Suprapubic skin (tissue), 4 donors: ENCODE measurements around the gene WASF1. TPM values are rescaled to one million over a fixed set of nuclear protein-coding genes. Genes with fewer than 3 reads are reported as not detected.
A peak's percentile ranks its signal among the peaks of the same experiment; 100 is the strongest.

ENCODE experiments used
- DNase-seq, 2 donors: peaks; one replicate each; pipeline ENCODE4 v3.0.0-alpha.2; 2019; ENCODE audit warnings: low spot score in 2 of 2
- H3K27ac ChIP-seq: fragments of 200-600 bp; sonication (generic); one replicate; pipeline ENCODE4 v1.5.1; 2019
- H3K27me3 ChIP-seq: fragments of 200-600 bp; sonication (generic); one replicate; pipeline ENCODE4 v1.5.1; 2019
- H3K36me3 ChIP-seq: fragments of 200-600 bp; sonication (generic); one replicate; pipeline ENCODE4 v1.5.1; 2019
- H3K4me1 ChIP-seq: fragments of 200-600 bp; sonication (generic); one replicate; pipeline ENCODE4 v1.5.1; 2019
- H3K4me3 ChIP-seq: fragments of 200-600 bp; sonication (generic); one replicate; pipeline ENCODE4 v1.5.1; 2019; ENCODE audit warnings: mild to moderate bottlenecking
- H3K9me3 ChIP-seq: fragments of 200-600 bp; sonication (generic); one replicate; pipeline ENCODE4 v1.5.1; 2019
- CTCF ChIP-seq, 2 donors: fragments of 200-600 bp in 1 of 2; fragments of 450-650 bp in 1 of 2; sonication (generic) in 1 of 2; IDR thresholded peaks; one replicate each; pipeline ENCODE4 v1.5.1; 2016 to 2019; ENCODE audit warnings: antibody characterized with exemption in 2 of 2, mild to moderate bottlenecking in 1 of 2, moderate library complexity in 1 of 2
- EP300 ChIP-seq: sonication (generic); formaldehyde crosslinking; IDR thresholded peaks from one replicate; pipeline ENCODE4 v1.6.1; 2017; ENCODE audit warnings: antibody characterized with exemption
- POLR2A ChIP-seq, 2 donors: fragments of 450-650 bp; IDR thresholded peaks; one replicate each; pipeline ENCODE4 v1.6.1; 2017; ENCODE audit warnings: antibody characterized with exemption in 2 of 2, mild to moderate bottlenecking in 2 of 2, moderate library complexity in 2 of 2
- POLR2AphosphoS5 ChIP-seq, 3 donors: sonication (generic); formaldehyde crosslinking; IDR thresholded peaks; one replicate each; pipeline ENCODE4 v1.6.1; 2017; ENCODE audit warnings: antibody characterized with exemption in 3 of 3
- WGBS: methylation state at CpG from one replicate; pipeline ENCODE4 v1.1.5; 2018; 5-methylcytosine and 5-hydroxymethylcytosine counted together
- total RNA-seq, 4 donors: library from RNA; depleted of rRNA; stranded (reverse); fragments of >200 nt; gene quantifications; one replicate each; pipeline ENCODE4 v1.1.0, GENCODE V29; 2016

The WASF1 gene
- total RNA-seq, 4 donors from 2014 or later: 5.9 to 10.9 (median 6.2) TPM

GRCh38 chr6:110185879-110186278, 6.4 kb upstream of the WASF1 start:
- 85% methylated on average over 3 of the region's 3 CpGs for WGBS

GRCh38 chr6:110183292-110183885, 3.9 kb upstream of the WASF1 start:
- no peak overlapping the region for H3K4me3 ChIP-seq
- peaks cover 45% of the 10 kb centered on the region for H3K4me1 ChIP-seq
- no peak overlapping the region for H3K27ac ChIP-seq
- DNase-seq: no peak
- no peaks in the 10 kb centered on the region for H3K27me3 ChIP-seq
- H3K9me3 ChIP-seq: no peaks in the 10 kb centered on the region
- no peak for TF ChIP-seq CTCF (IDR thresholded peaks at IDR 0.05)
- no peak for TF ChIP-seq EP300
- no peak for TF ChIP-seq POLR2A (IDR thresholded peaks at IDR 0.05)
- no peak for TF ChIP-seq POLR2AphosphoS5 (IDR thresholded peaks at IDR 0.05)
- H3K36me3 ChIP-seq: no peaks in the 10 kb centered on the region
- WGBS: 55% methylated on average over 5 of the region's 5 CpGs

More at GRCh38 chr6:110185879-110186278, 6.4 kb upstream of the WASF1 start:
- Histone ChIP-seq H3K4me1 (peaks cover 34% of the 10 kb centered on the region), H3K27me3 (no peaks in the 10 kb centered on the region), H3K4me3 (no peak overlapping the region), H3K27ac (no peak overlapping the region), H3K36me3 (no peaks in the 10 kb centered on the region), H3K9me3 (no peaks in the 10 kb centered on the region)
- DNase-seq: no peak
- TF ChIP-seq POLR2AphosphoS5 (IDR thresholded peaks at IDR 0.05) (no peak), CTCF (IDR thresholded peaks at IDR 0.05) (no peak), EP300 (no peak), POLR2A (IDR thresholded peaks at IDR 0.05) (no peak)

GRCh38 chr6:110181131-110182030, 1.9 kb upstream of the WASF1 start:
- peaks cover 47% of the 10 kb centered on the region for H3K4me1 ChIP-seq

GRCh38 chr6:110180228-110181008, 948 bp upstream of the WASF1 start, which contains the start of gene CDC40:
Gene CDC40 (plus strand): TSS chr6:110180427. CDS start chr6:110180445, 18 bp downstream.
- WGBS: under 1% methylated on average over 13 of the region's 28 CpGs
- no peaks in the 10 kb centered on the region for H3K27me3 ChIP-seq
- TF ChIP-seq POLR2AphosphoS5 (IDR thresholded peaks at IDR 0.05) (peak in 1 of 3 donors; percentile 31), EP300 (no peak)
- H3K27ac ChIP-seq: peak within 1 kb of the TSS; percentile 80
- peaks cover 47% of the 10 kb centered on the region for H3K4me1 ChIP-seq
- DNase-seq: peak; percentile 81 to 83
- H3K36me3 ChIP-seq: no peaks in the 10 kb centered on the region
- H3K9me3 ChIP-seq: no peaks in the 10 kb centered on the region
- peak within 1 kb of the TSS; percentile 72 for H3K4me3 ChIP-seq

More at GRCh38 chr6:110181131-110182030, 1.9 kb upstream of the WASF1 start:
- H3K36me3 ChIP-seq: no peaks in the 10 kb centered on the region
- 43% methylated on average over 6 of the region's 6 CpGs for WGBS
- H3K4me3 ChIP-seq: peak overlapping the region; percentile 72
- H3K27me3 ChIP-seq: no peaks in the 10 kb centered on the region
- no peaks in the 10 kb centered on the region for H3K9me3 ChIP-seq
- no peak overlapping the region for H3K27ac ChIP-seq
- TF ChIP-seq CTCF (IDR thresholded peaks at IDR 0.05): no peak
- TF ChIP-seq EP300: no peak
- TF ChIP-seq POLR2AphosphoS5 (IDR thresholded peaks at IDR 0.05): no peak
- no peak for TF ChIP-seq POLR2A (IDR thresholded peaks at IDR 0.05)
- DNase-seq: no peak

- H3K9me3 ChIP-seq: no peaks in the 10 kb centered on the region
- no peaks in the 10 kb centered on the region for H3K27me3 ChIP-seq
- peak overlapping the region; percentile 75 for H3K27ac ChIP-seq
- no peaks in the 10 kb centered on the region for H3K36me3 ChIP-seq
- peaks cover 43% of the 10 kb centered on the region for H3K4me1 ChIP-seq
- H3K4me3 ChIP-seq: peak overlapping the region; percentile 72
- TF ChIP-seq EP300 (no peak), CTCF (IDR thresholded peaks at IDR 0.05) (peak in 1 of 2 donors; percentile 32)
- DNase-seq: peak; percentile 68 to 79
- WGBS: under 1% methylated on average over 18 of the region's 66 CpGs
Measured at GRCh38 chr6:110178626-110179405, 654 bp downstream of the WASF1 start.
